Measurements from ENCODE around the gene SHANK2.

SHANK2 gene

DNA sequence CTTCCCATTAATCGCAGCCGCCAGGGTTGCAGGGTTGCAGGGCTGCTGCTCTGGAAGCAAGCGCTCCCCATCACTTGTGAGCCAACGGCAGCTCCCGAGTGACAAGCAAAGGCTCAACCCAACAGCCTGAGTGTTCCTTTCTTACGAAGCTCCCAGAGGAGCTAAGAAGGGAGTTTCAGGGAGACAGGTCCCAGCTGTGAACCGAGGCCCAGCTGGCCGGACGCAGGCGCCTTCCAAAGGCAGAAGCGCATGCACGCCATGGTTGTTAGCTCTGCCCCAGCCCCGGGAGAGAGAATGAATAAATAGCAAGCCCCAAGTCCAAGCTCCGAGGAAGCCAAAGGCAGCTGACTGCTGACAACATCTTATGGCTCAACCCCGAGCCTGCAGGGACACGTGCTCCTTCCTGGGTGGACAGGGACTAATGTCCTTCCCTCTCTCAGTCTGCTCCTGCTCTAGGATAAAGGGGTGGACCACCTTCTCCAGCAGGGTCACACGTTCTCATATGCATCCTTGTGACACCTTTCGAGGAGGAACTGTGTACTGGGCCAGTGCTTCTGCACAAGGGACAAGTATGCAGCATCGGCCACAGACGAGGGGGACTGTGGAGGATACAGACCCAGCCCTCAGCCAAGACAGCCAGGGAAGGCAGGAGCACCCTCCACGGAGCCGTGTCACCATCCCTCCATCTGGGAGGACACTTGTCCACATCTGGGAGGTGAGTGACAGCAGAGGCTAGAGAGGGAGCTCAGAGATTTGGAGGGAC, 29.9 kb downstream of the SHANK2 start:
- DNase-seq (ENCODE audit: low read depth) = no peak

GRCh38 chr11:71221821-71222220, 30.6 kb downstream of the SHANK2 start:
- no peak for DNase-seq (ENCODE audit: low read depth)

DNA sequence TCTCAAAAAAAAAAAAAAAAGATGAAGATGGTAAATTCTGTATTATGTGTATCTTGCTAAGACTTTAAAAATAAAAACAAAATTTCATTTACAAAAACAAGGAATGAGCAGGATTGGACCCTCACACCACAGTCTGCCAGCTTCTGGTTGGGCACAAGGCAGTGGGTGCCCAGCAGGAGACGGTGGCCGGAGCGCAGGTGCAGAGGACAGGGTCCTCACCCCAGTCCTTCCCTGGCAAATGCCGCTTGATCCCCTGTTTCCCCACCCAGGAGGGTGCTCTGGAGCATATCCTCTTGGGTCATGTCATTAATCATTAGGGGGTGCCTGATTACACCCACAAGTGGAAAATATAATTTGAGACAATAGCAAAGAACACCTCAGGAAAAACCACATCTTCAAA, 31.2 kb downstream of the SHANK2 start:
- DNase-seq (ENCODE audit: low read depth) = no peak

DNA sequence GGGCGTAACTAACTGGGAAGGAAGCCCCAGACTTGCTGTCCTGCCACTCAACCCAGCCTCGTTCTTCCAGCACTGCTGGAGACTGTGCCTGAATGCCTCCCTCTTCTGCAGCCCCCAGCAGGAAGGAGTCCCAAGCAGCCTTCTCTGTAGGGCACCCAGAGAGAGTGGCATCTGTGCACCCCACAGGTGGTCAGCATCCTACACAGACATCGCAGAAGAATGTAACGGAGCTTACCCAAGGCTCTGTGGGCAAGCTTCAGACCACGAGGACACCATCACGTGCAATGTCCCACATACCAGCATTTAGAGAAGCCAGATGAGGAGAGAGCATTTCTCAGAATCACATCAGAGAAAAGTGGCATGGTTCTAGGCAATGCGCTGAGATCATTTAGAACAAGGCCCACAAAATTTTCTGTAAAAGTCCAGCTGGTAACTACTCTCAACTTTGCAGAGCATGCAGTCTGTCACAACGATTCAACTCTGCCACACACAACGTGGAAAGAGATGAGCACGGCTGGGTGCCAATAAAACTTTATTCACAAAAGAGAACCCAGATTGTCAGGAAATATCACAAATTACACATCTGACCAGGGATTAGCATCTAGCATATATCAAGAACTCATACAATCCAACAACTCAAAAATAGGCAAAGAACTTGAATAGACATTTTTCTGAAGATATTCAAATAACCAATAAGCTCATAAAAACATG, 33.4 kb downstream of the SHANK2 start:
- DNase-seq (ENCODE audit: low read depth) = no peak

DNA sequence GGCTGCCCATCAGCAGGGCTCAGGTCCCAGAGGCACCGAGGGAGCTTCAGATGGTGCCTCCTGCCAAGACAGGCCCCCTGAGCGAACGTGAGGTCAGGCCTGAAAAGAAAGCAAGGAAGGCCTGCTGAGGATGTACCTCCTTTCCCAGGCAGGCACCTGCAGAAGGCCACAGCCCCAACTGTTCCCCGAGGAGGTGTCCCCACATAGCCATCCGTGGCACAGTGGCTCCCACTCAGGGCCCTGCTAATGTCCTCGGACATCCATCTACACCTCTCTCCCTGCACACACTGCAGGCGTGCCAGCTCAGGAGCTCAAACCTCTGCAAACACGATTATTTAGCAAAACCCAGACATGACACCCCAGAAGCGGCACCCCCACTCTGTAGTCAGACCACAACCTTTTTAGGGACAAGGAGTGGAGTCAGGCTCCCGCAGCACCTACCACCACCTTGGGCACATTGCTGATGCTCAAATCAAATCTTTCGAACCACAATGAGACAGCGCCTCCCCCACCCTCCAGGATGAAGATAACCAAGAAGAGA, 36.9 kb downstream of the SHANK2 start:
- DNase-seq (ENCODE audit: low read depth) = no peak

GRCh38 chr11:71214553-71215424, 37.6 kb downstream of the SHANK2 start:
- no peak for DNase-seq (ENCODE audit: low read depth)

DNA sequence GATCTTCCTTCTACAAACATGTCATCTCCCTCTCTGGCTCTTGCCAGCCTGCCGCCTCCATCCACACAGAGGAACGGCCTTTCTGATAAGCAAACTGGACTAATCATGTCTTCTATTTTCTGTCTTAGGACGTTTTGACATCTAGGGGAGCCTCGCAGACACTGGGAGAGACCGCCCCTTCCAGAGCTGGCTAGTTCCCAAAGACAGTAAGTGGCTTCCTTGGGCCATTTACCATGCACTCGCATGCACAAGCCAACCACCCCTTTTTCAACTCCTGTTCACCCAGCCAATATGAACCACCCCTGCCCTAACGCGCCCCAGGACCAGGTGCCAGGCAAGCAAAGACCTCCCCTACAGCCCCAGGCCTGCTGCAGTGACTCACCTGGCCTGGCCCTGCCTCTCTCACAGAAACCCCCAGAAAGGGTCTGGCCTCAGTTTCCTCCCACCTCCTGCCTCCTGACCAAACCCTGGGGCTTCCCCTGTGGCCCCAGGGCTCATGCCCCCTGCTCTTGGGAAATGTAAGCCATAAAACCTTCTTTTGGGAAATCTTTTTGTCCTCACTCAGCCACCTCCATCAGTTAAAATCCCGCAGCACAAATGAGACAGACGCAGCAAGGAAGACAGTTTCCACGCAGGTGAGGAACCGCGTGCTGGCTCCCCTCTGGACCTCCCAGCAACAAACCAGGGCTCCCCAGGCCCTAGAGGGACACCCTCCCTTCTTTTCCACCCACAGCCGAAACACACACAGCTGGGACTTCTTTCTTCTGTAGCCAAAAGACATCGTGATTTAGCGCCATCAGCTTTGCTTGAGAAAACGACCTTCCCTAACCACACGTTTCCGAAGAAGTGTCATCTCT, 38.5 kb downstream of the SHANK2 start:
- no peak for DNase-seq (ENCODE audit: low read depth)

- DNase-seq (ENCODE audit: low read depth) = no peak
Observed at GRCh38 chr11:71212871-71213559, 39.4 kb downstream of the SHANK2 start.

DNA sequence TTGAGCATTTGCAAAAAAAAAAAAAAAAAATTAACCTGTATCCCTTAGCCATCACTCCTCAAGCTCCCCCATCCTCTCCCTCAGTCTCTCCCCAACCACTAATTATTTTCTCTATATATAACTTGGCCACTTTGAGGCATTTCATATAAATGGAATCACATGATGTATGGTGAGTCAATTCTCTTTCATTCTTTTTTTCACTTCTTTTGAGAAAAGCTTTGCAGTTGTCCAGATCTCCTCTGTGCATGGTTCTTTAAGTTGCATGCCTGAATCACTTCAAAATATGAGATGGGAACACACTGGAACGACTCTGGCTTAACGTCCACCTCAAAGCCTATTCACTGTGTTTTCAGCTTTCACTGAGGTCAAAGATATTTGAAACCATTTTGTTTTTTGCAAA, 40.7 kb downstream of the SHANK2 start:
- no peak for DNase-seq (ENCODE audit: low read depth)

- DNase-seq (ENCODE audit: low read depth) = no peak
Observed at GRCh38 chr11:71210861-71211260, 41.5 kb downstream of the SHANK2 start.

GRCh38 chr11:71209656-71210055, 42.7 kb downstream of the SHANK2 start:
- DNase-seq (ENCODE audit: low read depth) = no peak

DNA sequence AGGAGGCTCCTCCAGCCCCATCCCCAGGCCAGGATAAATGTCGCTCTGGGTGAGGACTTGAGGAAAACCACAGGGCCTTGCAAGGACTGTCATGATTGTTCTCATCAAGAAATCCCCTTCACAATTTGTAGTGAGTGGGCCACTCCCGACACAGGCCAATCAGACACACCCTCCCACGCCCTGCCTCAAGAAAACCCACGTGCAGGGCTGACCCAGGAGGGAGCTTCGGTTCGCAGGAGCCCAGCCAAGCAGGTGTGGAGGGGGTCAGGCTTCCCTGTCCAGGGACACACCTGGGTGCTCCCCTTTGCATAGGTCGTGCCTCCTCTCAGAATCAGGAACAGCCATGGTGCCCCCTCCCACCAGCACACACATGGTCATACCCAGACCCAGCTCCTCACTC, 43.2 kb downstream of the SHANK2 start:
- DNase-seq (ENCODE audit: low read depth) = no peak

GRCh38 chr11:71208011-71208774, 44.2 kb downstream of the SHANK2 start:
- DNase-seq (ENCODE audit: low read depth) = no peak

DNA sequence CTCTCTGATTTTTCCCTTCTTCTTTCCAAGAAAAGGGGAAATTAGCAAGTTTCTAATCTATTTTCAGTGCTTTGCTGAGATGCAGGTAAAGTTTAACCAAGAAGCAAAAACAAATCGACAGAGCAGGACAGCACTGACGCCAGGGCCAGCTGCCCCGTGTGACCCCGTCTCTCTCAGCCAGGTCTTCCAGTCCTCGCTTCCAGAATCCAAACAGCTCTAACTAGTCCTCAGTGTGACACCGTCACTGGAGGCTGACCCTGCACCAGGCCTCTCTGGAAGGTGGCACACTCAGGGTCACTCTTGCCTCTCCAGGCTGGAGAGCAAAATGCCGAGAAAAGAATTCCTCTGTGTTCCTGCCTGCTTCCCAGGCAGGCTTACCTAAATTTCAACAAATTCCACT, 44.8 kb downstream of the SHANK2 start:
- no peak for DNase-seq (ENCODE audit: low read depth)

DNA sequence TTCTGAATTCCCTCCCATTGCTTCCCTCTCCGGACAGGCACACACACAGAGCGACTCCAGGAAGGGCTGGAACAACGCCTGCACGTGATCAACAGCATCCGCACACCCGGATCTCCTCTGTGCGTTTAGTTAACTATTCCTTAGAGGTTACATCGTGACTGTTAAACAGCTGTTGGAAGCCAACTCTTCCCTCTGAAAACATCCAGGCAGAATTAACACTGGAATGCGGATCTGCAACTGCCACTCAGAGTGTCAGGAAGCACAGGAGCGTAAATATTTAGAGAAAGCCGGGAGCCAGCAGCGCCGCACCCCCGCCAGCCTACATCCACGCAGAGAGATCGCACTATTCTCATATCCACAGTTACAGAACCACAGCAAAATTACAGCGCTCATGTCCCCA, 46.2 kb downstream of the SHANK2 start:
- DNase-seq (ENCODE audit: low read depth) = no peak

DNA sequence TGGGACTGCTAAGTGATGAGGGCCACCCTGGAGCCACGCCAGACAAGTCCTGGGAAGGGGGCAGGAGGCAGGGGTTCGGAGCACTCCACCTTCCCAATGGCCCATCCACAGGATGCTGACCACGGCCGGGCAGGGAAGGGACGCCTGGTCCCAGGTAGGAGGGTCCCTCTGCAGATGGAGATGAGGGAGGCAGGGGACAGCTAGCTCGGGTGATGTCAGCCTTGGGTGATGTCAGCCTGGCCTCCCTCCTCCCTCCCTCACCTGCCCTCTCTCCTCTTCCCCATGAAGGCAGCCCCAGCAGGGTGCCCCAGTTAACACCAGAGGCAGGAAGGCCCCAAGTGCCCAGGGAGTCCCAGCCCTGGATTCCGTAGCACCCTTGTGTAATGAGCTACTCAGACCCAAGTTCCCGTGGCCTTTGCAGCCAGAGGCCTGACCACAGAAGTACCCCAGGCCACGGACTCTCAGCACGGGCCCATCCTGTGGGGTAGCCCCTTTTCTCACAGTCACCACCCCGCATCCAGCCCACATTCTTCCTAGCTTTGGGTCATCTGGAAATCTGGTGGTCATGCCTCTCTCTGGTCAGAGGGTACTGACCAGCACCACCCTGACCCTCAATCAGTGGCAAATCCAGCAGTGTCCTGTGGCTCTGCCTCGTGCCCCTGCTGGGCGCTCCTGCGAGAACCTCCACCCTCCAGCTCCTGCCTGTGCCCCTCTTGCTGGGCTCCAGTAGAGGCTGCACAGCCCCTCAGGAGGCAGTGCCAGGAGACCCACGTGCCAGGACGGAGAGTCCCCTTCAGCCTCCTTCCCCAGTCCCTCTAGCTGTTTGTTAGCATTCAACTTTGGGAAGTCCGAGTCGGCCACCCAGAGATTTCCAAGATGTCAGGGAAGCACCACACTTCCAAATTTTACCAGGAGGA, 47.4 kb downstream of the SHANK2 start:
- DNase-seq (ENCODE audit: low read depth) = no peak

DNA sequence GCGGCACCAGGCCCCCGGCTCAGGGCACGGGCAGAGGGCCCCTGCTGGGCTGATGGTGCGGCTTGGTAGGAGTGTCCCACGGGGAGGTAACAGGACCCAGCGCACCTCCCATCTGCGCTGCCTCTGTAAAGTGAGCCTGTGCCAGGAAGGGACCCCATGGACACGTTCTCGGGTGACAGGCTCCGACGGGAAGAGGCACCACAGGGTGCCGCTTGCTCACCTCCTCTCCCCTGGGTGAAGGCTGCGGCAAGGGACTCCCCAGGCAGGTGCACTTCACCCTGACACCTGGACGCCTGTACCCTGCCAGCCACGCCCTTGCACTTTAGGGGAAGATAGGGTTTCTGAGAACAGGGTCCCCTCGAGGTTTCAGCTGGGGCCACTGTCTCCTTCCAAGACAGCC, 48.1 kb downstream of the SHANK2 start:
- DNase-seq (ENCODE audit: low read depth) = no peak

GRCh38 chr11:71203681-71204080, 48.7 kb downstream of the SHANK2 start:
- DNase-seq (ENCODE audit: low read depth) = no peak

GRCh38 chr11:71202966-71203365, 49.4 kb downstream of the SHANK2 start:
- DNase-seq (ENCODE audit: low read depth) = no peak
